Occipital lobe (tissue), 2 donors: ENCODE data around the gene WRAP53. TPM values are rescaled to one million over a fixed set of nuclear protein-coding genes. Genes with fewer than 3 reads are reported as not detected.

ENCODE experiments used
- DNase-seq: peaks from one replicate; lab custom pipeline; 2025; lab: John Stamatoyannopoulos, UW
- total RNA-seq: library from RNA; depleted of rRNA; stranded (reverse); fragments of >200 nt; gene quantifications from one replicate; pipeline ENCODE4 v1.2.3, GENCODE V29; 2014

The WRAP53 gene
- total RNA-seq, 1 donor from 2014 or later, result 9.5 TPM

DNA sequence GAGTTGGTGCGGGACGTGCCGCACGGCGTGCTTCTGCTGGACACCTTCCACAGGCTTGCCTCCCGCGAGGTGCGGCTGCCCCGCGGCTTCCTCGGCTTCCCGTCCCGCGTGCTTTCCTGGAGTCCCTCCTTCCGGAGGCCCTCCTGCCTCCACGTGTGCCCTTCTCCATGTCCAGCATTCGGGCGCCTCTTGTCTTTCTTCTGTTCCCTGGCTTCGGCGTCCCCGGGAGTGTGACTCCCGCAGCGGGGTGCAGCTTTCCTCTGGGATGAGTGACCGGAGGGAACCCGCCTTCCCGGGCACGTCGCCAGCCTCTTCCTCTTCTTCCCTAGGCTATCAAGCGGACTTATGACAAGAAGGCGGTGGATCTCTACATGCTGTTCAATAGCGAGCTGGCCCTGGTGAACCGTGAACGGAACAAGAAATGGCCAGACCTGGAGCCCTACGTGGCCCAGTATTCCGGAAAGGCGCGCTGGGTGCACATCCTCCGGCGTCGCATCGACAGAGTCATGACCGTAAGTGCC is 52.3 kb downstream of the WRAP53 start:
- no peak for DNase-seq

GRCh38 chr17:7742729-7743128 is 54.5 kb downstream of the WRAP53 start:
- DNase-seq, result no peak

DNA sequence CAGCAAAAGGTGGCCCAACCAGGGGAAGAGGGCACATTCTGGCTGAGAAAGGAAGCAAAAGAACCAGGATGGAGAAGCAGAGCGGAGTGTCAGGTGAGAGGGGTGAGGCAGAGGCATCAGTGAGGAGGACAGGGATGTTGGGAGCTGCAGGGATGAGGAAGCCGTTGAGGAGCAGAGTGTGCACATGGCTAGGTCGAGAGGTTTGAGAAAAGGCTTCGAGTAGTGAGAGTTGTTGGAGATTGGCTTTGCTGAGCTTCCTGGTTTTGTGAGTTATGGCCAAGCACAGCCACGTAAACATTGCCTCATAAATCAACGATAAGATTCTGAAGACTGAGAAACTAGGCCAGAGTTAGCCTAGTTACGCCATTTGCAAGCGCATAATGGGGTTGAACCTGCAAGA is 56.1 kb downstream of the WRAP53 start:
- no peak for DNase-seq

DNA sequence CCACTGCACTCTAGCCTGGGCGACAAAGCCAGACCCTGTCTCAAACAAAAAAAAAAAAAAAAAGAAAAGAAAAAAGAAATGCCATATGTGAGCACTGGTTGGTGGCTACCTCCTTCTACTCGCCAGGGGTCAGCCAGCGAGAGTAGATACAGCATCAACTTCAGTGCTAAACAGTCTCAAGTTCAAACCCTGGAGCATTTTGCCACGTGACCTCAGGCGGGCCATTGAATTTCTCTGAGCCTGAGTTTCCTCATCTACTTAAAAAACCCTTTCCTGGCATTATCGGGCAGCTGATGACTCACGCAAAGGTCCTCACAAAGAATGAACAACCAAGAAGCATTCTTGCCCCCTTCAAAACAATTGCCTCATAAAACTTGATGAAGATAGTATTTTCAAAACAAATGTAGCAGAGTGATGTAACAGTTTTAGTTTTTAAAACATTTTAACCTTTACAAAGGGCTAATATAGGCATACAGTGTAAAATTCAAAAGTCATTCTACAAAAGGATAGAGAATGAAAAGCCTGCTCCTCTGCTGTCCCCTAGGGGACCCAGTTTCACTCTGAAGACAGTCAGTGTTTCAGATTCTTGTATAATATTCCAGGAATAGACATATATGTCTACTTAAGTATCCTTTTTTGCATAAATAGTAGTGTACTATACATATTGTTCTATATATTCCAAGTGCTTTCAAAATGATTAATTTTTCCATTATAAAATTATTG is 57.6 kb downstream of the WRAP53 start:
- DNase-seq, result no peak

DNA sequence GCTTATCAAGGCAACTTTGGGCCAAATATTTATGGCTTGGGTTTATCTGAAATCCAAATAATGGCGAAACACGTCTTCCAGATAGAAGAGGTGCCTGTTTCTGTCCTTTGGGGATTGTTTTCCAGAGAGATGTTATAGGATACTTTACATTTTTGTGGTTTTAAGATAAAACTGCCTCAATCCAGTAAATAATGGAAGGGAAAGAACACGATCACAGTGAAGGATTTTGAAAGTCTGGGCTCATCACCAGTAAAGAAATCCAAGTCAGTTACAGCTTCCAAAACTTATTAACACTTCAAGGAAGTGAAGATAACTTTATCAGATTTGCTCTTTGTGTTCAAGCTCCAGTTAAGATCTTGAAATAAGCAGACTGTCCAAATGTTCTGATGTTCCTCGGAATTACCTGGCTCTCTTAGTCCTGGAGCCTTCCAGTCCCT is 59.4 kb downstream of the WRAP53 start:
- no peak for DNase-seq

DNA sequence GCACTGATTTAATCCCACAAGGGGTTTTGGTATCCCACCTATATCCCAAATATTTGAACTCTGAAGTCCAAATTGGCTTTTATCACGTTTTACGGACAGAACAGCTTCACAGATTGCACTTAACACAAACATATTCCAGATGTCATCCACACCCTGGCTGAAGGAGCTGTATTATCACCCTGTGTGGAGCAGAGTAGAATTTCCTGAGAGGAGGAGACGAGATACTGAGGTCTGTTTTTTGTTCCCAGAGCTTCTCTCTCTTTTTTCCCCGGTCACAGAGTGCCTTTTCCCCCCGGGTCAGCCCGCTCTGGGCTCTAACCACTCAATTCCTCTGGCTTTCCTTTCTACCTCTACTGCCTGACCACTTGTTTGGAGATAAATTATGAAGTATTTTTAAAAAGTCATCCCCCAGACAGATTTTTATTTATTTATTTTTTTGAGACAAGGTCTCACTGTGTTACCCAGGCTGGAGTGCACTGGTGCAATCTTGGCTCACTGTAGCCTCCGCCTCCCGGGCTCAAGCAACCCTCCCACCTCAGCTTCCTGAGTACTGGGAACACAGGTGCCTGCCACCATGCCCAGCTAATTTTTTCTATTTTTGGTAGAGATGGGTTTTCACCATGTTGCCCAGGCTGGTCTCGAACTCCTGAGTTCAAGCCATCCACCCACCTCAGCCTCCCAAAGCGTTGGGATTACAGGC is 59.9 kb downstream of the WRAP53 start:
- no peak for DNase-seq

DNA sequence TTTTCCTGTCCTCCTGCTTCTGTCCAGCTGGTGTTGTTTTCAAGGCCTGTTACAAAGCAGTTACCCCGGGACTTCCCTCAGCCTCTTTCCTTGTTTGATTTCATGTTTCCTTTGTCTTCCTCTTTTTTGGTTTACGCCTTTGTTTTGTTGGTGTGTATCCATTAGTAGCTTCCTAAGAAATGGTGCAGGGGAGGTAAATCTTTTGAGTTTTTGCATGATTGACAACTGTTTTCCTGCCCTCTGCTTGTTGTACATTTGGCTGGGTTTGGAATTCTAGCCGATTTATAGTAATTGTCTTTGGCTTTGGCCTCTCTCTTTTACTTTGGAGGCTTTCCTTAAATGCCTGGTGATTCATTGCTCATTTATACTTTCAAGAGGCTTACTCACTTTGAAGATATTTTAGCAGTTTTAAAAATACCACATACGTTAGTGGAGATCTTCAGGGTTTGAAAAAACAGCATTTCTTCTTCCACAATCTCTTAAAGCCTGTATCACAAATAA is 62.1 kb downstream of the WRAP53 start:
- DNase-seq, result no peak

Other genes with a start within 250 kb of the WRAP53 start
- gene FGF11, start 249.0 kb upstream of the WRAP53 start, total RNA-seq, result 18.2 TPM
- 17.2 TPM for gene CHRNB1, start 243.4 kb upstream of the WRAP53 start, total RNA-seq
- gene ZBTB4, start 208.8 kb upstream of the WRAP53 start, total RNA-seq, result 17.6 TPM
- gene SLC35G6, start 207.0 kb upstream of the WRAP53 start, total RNA-seq, result not detected
- gene POLR2A, start 204.1 kb upstream of the WRAP53 start, total RNA-seq, result 54.6 TPM
- gene TNFSF12, start 139.4 kb upstream of the WRAP53 start, total RNA-seq, result 3.3 TPM
- 0.31 TPM for gene TNFSF13, start 129.7 kb upstream of the WRAP53 start, total RNA-seq
- gene SENP3, start 126.6 kb upstream of the WRAP53 start, total RNA-seq, result 84.8 TPM
- gene CD68, start 108.8 kb upstream of the WRAP53 start, total RNA-seq, result 0.62 TPM
- gene MPDU1, start 104.6 kb upstream of the WRAP53 start, total RNA-seq, result 34.8 TPM
- 0.47 TPM for gene SOX15, start 98.4 kb upstream of the WRAP53 start, total RNA-seq
- gene FXR2, start 73.6 kb upstream of the WRAP53 start, total RNA-seq, result 51.9 TPM
- 32.8 TPM for gene SAT2, start 60.7 kb upstream of the WRAP53 start, total RNA-seq
- not detected for gene SHBG, start 58.3 kb upstream of the WRAP53 start, total RNA-seq
- 5.0 TPM for gene ATP1B2, start 37.6 kb upstream of the WRAP53 start, total RNA-seq
- gene TP53, start 987 bp upstream of the WRAP53 start, total RNA-seq, result 9.4 TPM
- gene EFNB3, start 16.7 kb downstream of the WRAP53 start, total RNA-seq, result 13.7 TPM
- gene DNAH2, start 29.3 kb downstream of the WRAP53 start, total RNA-seq, result 0.62 TPM
- 16.4 TPM for gene KDM6B, start 145.7 kb downstream of the WRAP53 start, total RNA-seq
- 1.2 TPM for gene TMEM88, start 166.6 kb downstream of the WRAP53 start, total RNA-seq
- 20.1 TPM for gene NAA38, start 169.1 kb downstream of the WRAP53 start, total RNA-seq
- gene CYB5D1, start 169.5 kb downstream of the WRAP53 start, total RNA-seq, result 14.2 TPM
- gene CHD3, start 200.3 kb downstream of the WRAP53 start, total RNA-seq, result 337 TPM
- 7.3 TPM for gene RNF227, start 227.8 kb downstream of the WRAP53 start, total RNA-seq
- gene KCNAB3, start 241.4 kb downstream of the WRAP53 start, total RNA-seq, result 2.7 TPM
- gene TRAPPC1, start 243.5 kb downstream of the WRAP53 start, total RNA-seq, result 22.3 TPM
- gene CNTROB, start 243.7 kb downstream of the WRAP53 start, total RNA-seq, result 23.4 TPM